Neuronal stem cell (in vitro differentiated cells): ENCODE data around the gene FAM217B.

Experiments
- DNase-seq: peaks from one replicate; pipeline ENCODE4 v3.0.0-alpha.2; 2013; ENCODE audit warnings: low spot score
- H2AFZ ChIP-seq: one replicate; pipeline ENCODE4 v1.6.1; 2013; ENCODE audit warnings: mild to moderate bottlenecking, low read length, inconsistent platforms
- H2AK5ac ChIP-seq: 2 replicates; pipeline ENCODE4 v1.6.1; 2013; ENCODE audit warnings: low read depth, mild to moderate bottlenecking, inconsistent platforms, low read length, moderate library complexity, mixed read lengths
- H2BK120ac ChIP-seq: 2 replicates; pipeline ENCODE4 v1.6.1; 2013; ENCODE audit warnings: low read depth, mild to moderate bottlenecking, inconsistent platforms, low read length, moderate library complexity, mixed read lengths
- H2BK12ac ChIP-seq: one replicate; pipeline ENCODE4 v1.6.1; 2013; ENCODE audit warnings: low read length, inconsistent platforms
- H2BK15ac ChIP-seq: 2 replicates; pipeline ENCODE4 v1.6.1; 2013; ENCODE audit warnings: mild to moderate bottlenecking, low read length, inconsistent platforms, mixed read lengths
- H2BK5ac ChIP-seq: one replicate; pipeline ENCODE4 v1.6.1; 2013; ENCODE audit warnings: inconsistent platforms, mild to moderate bottlenecking, low read length, moderate library complexity
- H3K14ac ChIP-seq: one replicate; pipeline ENCODE4 v1.6.1; 2013; ENCODE audit warnings: low read length, inconsistent platforms
- H3K18ac ChIP-seq: 2 replicates; pipeline ENCODE4 v1.6.1; 2013; ENCODE audit warnings: low read length, inconsistent platforms
- H3K23ac ChIP-seq: 2 replicates; pipeline ENCODE4 v1.6.1; 2013; ENCODE audit warnings: low read depth, mild to moderate bottlenecking, mixed read lengths, low read length, inconsistent platforms; ENCODE audit not compliant: poor library complexity
- H3K27ac ChIP-seq: replicated peaks from 3 replicates; pipeline ENCODE4 v1.5.1; 2013; ENCODE audit warnings: low read length, inconsistent platforms
- H3K27me3 ChIP-seq, 3 experiments: 2 replicates each; pipeline ENCODE4 v1.6.1; 2013; ENCODE audit warnings: low read length in 3 of 3, mild to moderate bottlenecking in 2 of 3, inconsistent platforms in 1 of 3, low read depth in 1 of 3, mixed read lengths in 1 of 3, moderate library complexity in 1 of 3; ENCODE audit not compliant: control insufficient read depth in 3 of 3, insufficient read depth in 3 of 3
- H3K36me3 ChIP-seq, 2 donors: replicated peaks in 1 of 2; 2 replicates each; pipeline ENCODE4 v1.6.1; 2013; ENCODE audit warnings: low read length in 2 of 2; ENCODE audit not compliant: control insufficient read depth in 2 of 2, insufficient read depth in 2 of 2
- H3K4ac ChIP-seq: 2 replicates; pipeline ENCODE4 v1.6.1; 2013; ENCODE audit warnings: inconsistent platforms, mild to moderate bottlenecking, low read length, moderate library complexity
- H3K4me1 ChIP-seq, 2 donors: 1 replicate in 1 of 2; 2 replicates in 1 of 2; pipeline ENCODE4 v1.6.1; 2013; ENCODE audit warnings: low read length in 2 of 2, low read depth in 1 of 2; ENCODE audit not compliant: control insufficient read depth in 2 of 2, insufficient read depth in 1 of 2
- H3K4me2 ChIP-seq: one replicate; pipeline ENCODE4 v1.6.1; 2013; ENCODE audit warnings: mild to moderate bottlenecking, low read length, inconsistent platforms; ENCODE audit not compliant: insufficient read depth, poor library complexity, severe bottlenecking
- H3K4me3 ChIP-seq, 2 donors: 2 replicates each; pipeline ENCODE4 v1.5.1; 2013; ENCODE audit warnings: low read length in 2 of 2, mild to moderate bottlenecking in 2 of 2, inconsistent platforms in 1 of 2, moderate library complexity in 1 of 2
- H3K79me1 ChIP-seq: one replicate; pipeline ENCODE4 v1.6.1; 2013; ENCODE audit warnings: low read depth, mild to moderate bottlenecking, inconsistent platforms, low read length, moderate library complexity
- H3K9ac ChIP-seq: one replicate; pipeline ENCODE4 v1.6.1; 2013; ENCODE audit warnings: mild to moderate bottlenecking, low read depth, low read length, inconsistent platforms; ENCODE audit not compliant: poor library complexity
- H3K9me3 ChIP-seq, 2 donors: replicated peaks in 1 of 2; 2 replicates each; pipeline versions ENCODE3 to v1.6.1; 2013; ENCODE audit warnings: low read length in 2 of 2, mild to moderate bottlenecking in 2 of 2, inconsistent platforms in 1 of 2, low read depth in 1 of 2, mixed read lengths in 1 of 2, moderate library complexity in 1 of 2; ENCODE audit not compliant: control insufficient read depth in 2 of 2, insufficient read depth in 1 of 2
- H4K8ac ChIP-seq: one replicate; pipeline ENCODE4 v1.6.1; 2013; ENCODE audit warnings: low read depth, mild to moderate bottlenecking, inconsistent platforms, low read length, moderate library complexity
- H4K91ac ChIP-seq: one replicate; pipeline ENCODE4 v1.6.1; 2013; ENCODE audit warnings: low read length, low read depth, mild to moderate bottlenecking, inconsistent platforms; ENCODE audit not compliant: poor library complexity
- WGBS, 2 donors: extraction: QIAGEN DNeasy Blood & Tissue Kit; methylation state at CpG; one replicate each; pipeline ENCODE4 v1.1.7; 2013; ENCODE audit warnings: missing lambda C conversion rate in 2 of 2, mixed read lengths in 1 of 2; ENCODE audit not compliant: insufficient read length in 2 of 2, insufficient replicate concordance in 1 of 2; ENCODE audit errors: extremely low coverage in 2 of 2; 5-methylcytosine and 5-hydroxymethylcytosine counted together

Gene FAM217B

GRCh38 chr20:59920944-59921343 is 19.2 kb upstream of the FAM217B start:
- Histone ChIP-seq H2AFZ (no peak overlapping the region), H3K27ac (no peak overlapping the region), H2BK12ac (no peak overlapping the region), H2BK5ac (no peak overlapping the region), H3K9me3 (no peaks in the 10 kb centered on the region), H4K8ac (no peak overlapping the region), H3K18ac (no peak overlapping the region), H3K4me3 (no peak overlapping the region), H3K14ac (no peak overlapping the region), H3K9ac (no peak overlapping the region), H3K4me2 (no peak overlapping the region), H4K91ac (no peak overlapping the region), H2AK5ac (no peak overlapping the region), H3K4me1 (no peaks in the 10 kb centered on the region), H3K4ac (no peak overlapping the region), H3K36me3 (no peaks in the 10 kb centered on the region), H3K27me3 (no peaks in the 10 kb centered on the region), H2BK120ac (no peak overlapping the region), H2BK15ac (no peak overlapping the region), H3K23ac (no peak overlapping the region), H3K79me1 (no peaks in the 10 kb centered on the region)
- no peak for DNase-seq

- H4K8ac ChIP-seq: no peak overlapping the region
- H3K4me3 ChIP-seq: no peak overlapping the region
- no peak overlapping the region for H2AFZ ChIP-seq
- no peak overlapping the region for H3K9ac ChIP-seq
- DNase-seq: no peak
- WGBS, 2 donors: no CpG with 5 or more reads among the region's 1 CpG
- no peak overlapping the region for H3K23ac ChIP-seq
- no peak overlapping the region for H2BK5ac ChIP-seq
- no peaks in the 10 kb centered on the region for H3K36me3 ChIP-seq
- H3K79me1 ChIP-seq: no peaks in the 10 kb centered on the region
- H3K4me2 ChIP-seq: no peak overlapping the region
- no peaks in the 10 kb centered on the region for H3K9me3 ChIP-seq
- H3K4me1 ChIP-seq: no peaks in the 10 kb centered on the region
- H3K27ac ChIP-seq: no peak overlapping the region
- H3K27me3 ChIP-seq: peaks cover 0 to 2% (median 0%) of the 10 kb centered on the region in 3 experiments
- H2BK120ac ChIP-seq: no peak overlapping the region
- no peak overlapping the region for H4K91ac ChIP-seq
- no peak overlapping the region for H2BK12ac ChIP-seq
- no peak overlapping the region for H3K14ac ChIP-seq
- no peak overlapping the region for H3K18ac ChIP-seq
- H3K4ac ChIP-seq: no peak overlapping the region
- H2BK15ac ChIP-seq: no peak overlapping the region
- no peak overlapping the region for H2AK5ac ChIP-seq
These were observed 16.7 kb upstream of the FAM217B start for GRCh38 chr20:59923514-59923913.

GRCh38 chr20:59925359-59925758 is 14.8 kb upstream of the FAM217B start:
- H3K79me1 ChIP-seq: no peaks in the 10 kb centered on the region
- H3K27ac ChIP-seq: no peak overlapping the region
- no CpG with 5 or more reads among the region's 1 CpG for WGBS, 2 donors
- H2BK15ac ChIP-seq: no peak overlapping the region
- no peak overlapping the region for H3K23ac ChIP-seq
- no peak overlapping the region for H3K14ac ChIP-seq
- H3K4ac ChIP-seq: no peak overlapping the region
- H3K9me3 ChIP-seq: no peaks in the 10 kb centered on the region
- H3K18ac ChIP-seq: no peak overlapping the region
- no peaks in the 10 kb centered on the region for H3K4me1 ChIP-seq
- peaks cover 0 to 2% (median 0%) of the 10 kb centered on the region in 3 experiments for H3K27me3 ChIP-seq
- no peak overlapping the region for H2BK120ac ChIP-seq
- no peaks in the 10 kb centered on the region for H3K36me3 ChIP-seq
- no peak overlapping the region for H2BK5ac ChIP-seq
- H3K4me2 ChIP-seq: no peak overlapping the region
- no peak overlapping the region for H3K4me3 ChIP-seq
- H4K91ac ChIP-seq: no peak overlapping the region
- no peak overlapping the region for H4K8ac ChIP-seq
- no peak overlapping the region for H2AK5ac ChIP-seq
- no peak overlapping the region for H2BK12ac ChIP-seq
- H3K9ac ChIP-seq: no peak overlapping the region
- no peak for DNase-seq
- no peak overlapping the region for H2AFZ ChIP-seq

GRCh38 chr20:59925899-59926298 is 14.3 kb upstream of the FAM217B start:
- Histone ChIP-seq H2BK5ac (no peak overlapping the region), H2AK5ac (no peak overlapping the region), H3K14ac (no peak overlapping the region), H2BK120ac (no peak overlapping the region), H3K79me1 (no peaks in the 10 kb centered on the region), H4K91ac (no peak overlapping the region), H3K27ac (no peak overlapping the region), H3K4me2 (no peak overlapping the region), H3K4me1 (no peaks in the 10 kb centered on the region), H3K9me3 (no peaks in the 10 kb centered on the region), H3K9ac (no peak overlapping the region), H3K18ac (no peak overlapping the region), H4K8ac (no peak overlapping the region), H2BK15ac (no peak overlapping the region), H2AFZ (no peak overlapping the region), H3K4ac (no peak overlapping the region), H3K23ac (no peak overlapping the region), H3K36me3 (no peaks in the 10 kb centered on the region), H3K27me3 (peaks cover 0 to 2% (median 0%) of the 10 kb centered on the region in 3 experiments), H2BK12ac (no peak overlapping the region), H3K4me3 (no peak overlapping the region)
- DNase-seq: no peak
